Neural cell (in vitro differentiated cells): Measurements from ENCODE around the gene LDLRAD3. TPM values are rescaled to one million over a fixed set of nuclear protein-coding genes. Genes with fewer than 3 reads are reported as not detected.

Experiments used
- H2AFZ ChIP-seq: fragments of 200-600, 300-800 bp; sonication (generic), shearing (Covaris generic); 2 replicates; pipeline ENCODE4 v1.6.0; 2014; ENCODE audit warnings: low read depth, mild to moderate bottlenecking, antibody characterized with exemption, low read length, moderate library complexity
- H3F3A ChIP-seq: fragments of 200-600 bp; shearing (Covaris generic); 2 replicates; pipeline ENCODE4 v1.6.1; 2016; ENCODE audit warnings: mild to moderate bottlenecking, moderate library complexity, mixed read lengths, antibody characterized with exemption, low read length; ENCODE audit not compliant: insufficient read depth, poor library complexity, severe bottlenecking
- H3K27ac ChIP-seq: fragments of 200-600, 300-800 bp; sonication (generic), shearing (Covaris generic); 2 replicates; pipeline ENCODE4 v1.5.1; 2014; ENCODE audit warnings: mild to moderate bottlenecking, low read length, moderate library complexity
- H3K27me3 ChIP-seq: fragments of 300-800, 200-600 bp; sonication (generic), shearing (Covaris generic); 2 replicates; pipeline ENCODE4 v1.6.0; 2014; ENCODE audit warnings: mild to moderate bottlenecking, low read depth, low read length, moderate library complexity; ENCODE audit not compliant: insufficient read depth
- H3K36me3 ChIP-seq: fragments of 300-800, 200-600 bp; sonication (generic), shearing (Covaris generic); 2 replicates; pipeline ENCODE4 v1.5.1; 2014; ENCODE audit warnings: mild to moderate bottlenecking, antibody characterized with exemption, low read length, moderate library complexity; ENCODE audit not compliant: insufficient read depth
- H3K4me2 ChIP-seq: fragments of 300-800, 200-600 bp; sonication (generic), shearing (Covaris generic); 2 replicates; pipeline ENCODE4 v1.6.0; 2014; ENCODE audit warnings: mild to moderate bottlenecking, low read length
- H3K4me3 ChIP-seq: fragments of 300-800, 200-600 bp; sonication (generic), shearing (Covaris generic); 2 replicates; pipeline ENCODE4 v1.5.1; 2014; ENCODE audit warnings: mild to moderate bottlenecking, low read length, moderate library complexity
- H3K79me2 ChIP-seq: fragments of 200-600 bp; shearing (Covaris generic); replicated peaks from 2 replicates; pipeline ENCODE4 v1.6.0; 2014; ENCODE audit warnings: mild to moderate bottlenecking, low read length, moderate library complexity; ENCODE audit not compliant: insufficient read depth
- H3K9ac ChIP-seq: fragments of 300-800, 200-600 bp; sonication (generic), shearing (Covaris generic); 2 replicates; pipeline ENCODE4 v1.6.1; 2016; ENCODE audit warnings: mild to moderate bottlenecking, low read length, mixed read lengths
- H3K9me2 ChIP-seq: fragments of 200-600 bp; shearing (Covaris generic); 2 replicates; pipeline ENCODE4 v1.6.1; 2016; ENCODE audit warnings: mild to moderate bottlenecking, low read length, mixed read lengths; ENCODE audit not compliant: insufficient read depth
- H3K9me3 ChIP-seq: fragments of 200-600, 300-800 bp; sonication (generic), shearing (Covaris generic); 2 replicates; pipeline ENCODE4 v1.6.1; 2016; ENCODE audit warnings: mild to moderate bottlenecking, mixed run types, low read length, moderate library complexity, mixed read lengths
- H4K20me1 ChIP-seq: fragments of 200-600 bp; shearing (Covaris generic); 2 replicates; pipeline ENCODE4 v1.6.1; 2016; ENCODE audit warnings: mild to moderate bottlenecking, mixed run types; ENCODE audit not compliant: insufficient read depth
- CTCF ChIP-seq: fragments of 450-650 bp; IDR thresholded peaks from 2 replicates; pipeline ENCODE4 v1.5.1; 2014; ENCODE audit warnings: antibody characterized with exemption, mild to moderate bottlenecking, moderate library complexity; ENCODE audit not compliant: poor library complexity, severe bottlenecking
- EP300 ChIP-seq: fragments of 450-650 bp; conservative IDR thresholded peaks from 2 replicates; pipeline ENCODE4 v1.6.1; 2014; ENCODE audit warnings: antibody characterized with exemption, mild to moderate bottlenecking, moderate library complexity; ENCODE audit not compliant: poor library complexity, severe bottlenecking
- EZH2 ChIP-seq: fragments of 200-600, 300-800 bp; shearing (Covaris generic), sonication (generic); IDR thresholded peaks from 2 replicates; pipeline ENCODE4 v1.6.1; 2014; ENCODE audit warnings: antibody characterized with exemption, low read length, borderline replicate concordance, mild to moderate bottlenecking; ENCODE audit not compliant: insufficient read depth, poor library complexity, severe bottlenecking
- MXI1 ChIP-seq: fragments of 450-650 bp; conservative IDR thresholded peaks from 2 replicates; pipeline ENCODE4 v1.6.1; 2014; ENCODE audit warnings: antibody characterized with exemption, mild to moderate bottlenecking; ENCODE audit not compliant: poor library complexity, severe bottlenecking
- POLR2AphosphoS5 ChIP-seq: IDR thresholded peaks from 2 replicates; pipeline ENCODE4 v1.6.1; 2012
- RAD21 ChIP-seq: fragments of 450-650 bp; conservative IDR thresholded peaks from 2 replicates; pipeline ENCODE4 v1.6.1; 2014; ENCODE audit warnings: antibody characterized with exemption, mild to moderate bottlenecking, moderate library complexity
- REST ChIP-seq: IDR thresholded peaks from 2 replicates; pipeline ENCODE4 v1.6.1; 2012; ENCODE audit warnings: borderline replicate concordance
- SMC3 ChIP-seq: fragments of 450-650 bp; conservative IDR thresholded peaks from 2 replicates; pipeline ENCODE4 v1.6.1; 2014; ENCODE audit warnings: antibody characterized with exemption, mild to moderate bottlenecking, moderate library complexity; ENCODE audit not compliant: poor library complexity
- TAF1 ChIP-seq: IDR thresholded peaks from 2 replicates; pipeline ENCODE4 v1.6.1; 2012; ENCODE audit warnings: low read depth
- polyA plus RNA-seq: library from polyadenylated mRNA; depleted of rRNA; stranded (reverse); fragments of >200 nt; gene quantifications from 2 replicates; pipeline ENCODE4 v1.2.3, GENCODE V29; 2014

LDLRAD3 gene
- polyA plus RNA-seq, 1 donor from 2014 or later, result 3.5 TPM

- Histone ChIP-seq H3K4me3 (no peak overlapping the region), H4K20me1 (no peaks in the 10 kb centered on the region), H3K9me2 (no peaks in the 10 kb centered on the region), H3K79me2 (no peaks in the 10 kb centered on the region), H2AFZ (no peak overlapping the region), H3K4me2 (no peak overlapping the region), H3K27me3 (no peaks in the 10 kb centered on the region), H3F3A (no peaks in the 10 kb centered on the region), H3K9me3 (peaks cover 4% of the 10 kb centered on the region), H3K27ac (no peak overlapping the region), H3K9ac (no peak overlapping the region), H3K36me3 (no peaks in the 10 kb centered on the region)
- TF ChIP-seq EZH2, result no peak
- TF ChIP-seq EP300, result no peak
- TF ChIP-seq POLR2AphosphoS5, result no peak
- no peak for TF ChIP-seq MXI1
- no peak for TF ChIP-seq CTCF
- TF ChIP-seq SMC3, result no peak
- no peak for TF ChIP-seq TAF1
- no peak for TF ChIP-seq RAD21
- no peak for TF ChIP-seq REST
Observed at GRCh38 chr11:36248436-36248835, 304.6 kb downstream of the LDLRAD3 start.

GRCh38 chr11:36249246-36249645 is 305.4 kb downstream of the LDLRAD3 start:
- Histone ChIP-seq H4K20me1 (no peaks in the 10 kb centered on the region), H3K9me3 (peaks cover 4% of the 10 kb centered on the region), H3K27me3 (no peaks in the 10 kb centered on the region), H3K27ac (no peak overlapping the region), H3K4me2 (no peak overlapping the region), H3K9ac (no peak overlapping the region), H2AFZ (no peak overlapping the region), H3K36me3 (no peaks in the 10 kb centered on the region), H3F3A (no peaks in the 10 kb centered on the region), H3K79me2 (no peaks in the 10 kb centered on the region), H3K9me2 (no peaks in the 10 kb centered on the region), H3K4me3 (no peak overlapping the region)
- TF ChIP-seq REST (no peak), EP300 (no peak), TAF1 (no peak), CTCF (no peak), SMC3 (no peak), RAD21 (no peak), EZH2 (no peak)
